Activated CD4-positive, alpha-beta T cell treated with anti-CD3 and anti-CD28 coated beads, Interleukin-2, amount 10 ng/mL, durations not matched to agents 24 days and 14 days (primary cell): ENCODE results near the gene RBFOX2. TPM values are rescaled to one million over a fixed set of nuclear protein-coding genes. Genes with fewer than 3 reads are reported as not detected.

Source experiments
- DNase-seq: peaks from one replicate; pipeline ENCODE4 v3.0.0; 2022
- H3K27ac Mint-ChIP-seq: one replicate; pipeline ENCODE4 v1.8.0; 2022; ENCODE audit warnings: mild to moderate bottlenecking, mixed read lengths
- H3K27me3 Mint-ChIP-seq: one replicate; pipeline ENCODE4 v1.8.0; 2022; ENCODE audit warnings: mixed read lengths
- H3K36me3 Mint-ChIP-seq: one replicate; pipeline ENCODE4 v1.8.0; 2022; ENCODE audit warnings: low read depth, mild to moderate bottlenecking, mixed read lengths
- H3K4me1 Mint-ChIP-seq: one replicate; pipeline ENCODE4 v1.8.0; 2021; ENCODE audit warnings: mixed read lengths
- H3K4me3 Mint-ChIP-seq: one replicate; pipeline ENCODE4 v1.8.0; 2022; ENCODE audit warnings: mild to moderate bottlenecking, moderate library complexity, mixed read lengths
- H3K9me3 Mint-ChIP-seq: one replicate; pipeline ENCODE4 v1.8.0; 2021; ENCODE audit warnings: mixed read lengths
- intact Hi-C: fragments of 100-400 bp; cut with micrococcal nuclease; formaldehyde crosslinking; loops from one replicate; pipeline ENCODE4 v1.15.1; 2023
- total RNA-seq: library from RNA; stranded (reverse); gene quantifications from 2 replicates; pipeline ENCODE4 v1.2.3, GENCODE V29; 2022

The RBFOX2 gene
- total RNA-seq, 1 donor from 2014 or later = 3.9 TPM

DNA sequence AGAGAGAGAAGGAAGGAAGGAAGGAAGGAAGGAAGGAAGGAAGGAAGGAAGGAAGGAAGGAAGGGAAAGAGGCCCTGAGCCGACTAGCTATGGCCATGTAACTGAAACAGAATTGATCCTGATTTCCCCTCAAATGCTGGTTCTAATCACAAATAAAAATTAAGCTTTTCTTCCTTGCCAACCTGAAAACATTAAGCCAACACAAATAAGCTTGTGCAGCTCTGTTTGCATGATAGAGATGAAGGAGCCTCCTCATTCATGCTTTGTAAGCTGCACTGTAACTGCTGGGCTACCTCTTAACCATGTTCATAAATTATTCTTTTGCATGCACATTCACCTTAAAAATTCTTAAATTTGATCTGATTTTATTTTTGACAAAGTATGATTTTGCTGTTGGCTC, 338.6 kb downstream of the RBFOX2 start:
- no peaks in the 10 kb centered on the region for H3K9me3 Mint-ChIP-seq
- no peak for DNase-seq
- peaks cover 5% of the 10 kb centered on the region for H3K27me3 Mint-ChIP-seq
- H3K36me3 Mint-ChIP-seq = no peaks in the 10 kb centered on the region
- intact Hi-C loops = no loop called here
- H3K27ac Mint-ChIP-seq = no peak overlapping the region
- H3K4me1 Mint-ChIP-seq = no peaks in the 10 kb centered on the region
- no peak overlapping the region for H3K4me3 Mint-ChIP-seq

DNA sequence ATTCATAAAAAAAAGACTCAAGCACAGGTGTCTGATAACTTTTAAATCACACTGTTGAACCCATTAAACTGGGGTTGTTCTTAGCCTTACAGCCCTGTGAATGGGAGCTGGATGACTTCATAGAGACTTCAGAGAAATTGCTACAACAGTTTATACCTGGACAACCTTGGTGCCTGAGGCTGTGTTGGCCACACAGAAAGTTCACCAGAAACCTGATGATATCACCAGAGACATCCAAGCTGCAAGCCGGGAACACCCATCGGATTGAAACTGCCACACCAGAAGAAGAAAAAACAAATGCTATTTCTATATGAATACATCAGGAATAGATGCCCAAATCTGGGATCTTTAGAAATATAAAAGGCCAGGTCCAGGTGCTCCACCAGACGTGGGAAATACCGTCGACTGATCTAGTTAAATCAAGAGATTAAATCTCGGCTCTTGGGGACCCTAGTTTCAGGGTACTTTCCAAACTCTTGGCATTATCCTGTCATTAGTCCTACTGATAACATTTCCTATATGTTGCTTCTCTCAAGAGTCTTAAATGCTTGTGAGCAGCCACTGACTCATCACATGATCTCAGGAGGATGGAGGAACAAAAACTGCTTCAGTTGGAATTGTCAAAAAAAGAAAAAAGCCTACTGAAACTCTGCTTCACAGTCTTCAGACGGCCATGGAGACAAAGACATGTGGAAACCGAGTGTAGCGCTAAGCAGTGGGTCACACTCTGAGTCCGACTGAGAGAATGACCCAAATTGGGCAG, 339.5 kb downstream of the RBFOX2 start:
- no peak for DNase-seq
- Mint-ChIP-seq H3K4me1 (no peaks in the 10 kb centered on the region), H3K36me3 (no peaks in the 10 kb centered on the region), H3K27me3 (peaks cover 5% of the 10 kb centered on the region), H3K4me3 (no peak overlapping the region), H3K9me3 (no peaks in the 10 kb centered on the region), H3K27ac (no peak overlapping the region)
- intact Hi-C loops = no loop called here

Other genes starting within 250 kb of the RBFOX2 start
- 42.2 and 44.8 TPM in 2 replicates for gene APOL3, start 131.9 kb upstream of the RBFOX2 start, total RNA-seq
- 0.17 TPM in 1 of 2 replicates, not detected in the other for gene APOL4, start 173.0 kb upstream of the RBFOX2 start, total RNA-seq
- 52.0 and 58.6 TPM in 2 replicates for gene APOL2, start 210.7 kb upstream of the RBFOX2 start, total RNA-seq
- 36.2 and 37.3 TPM in 2 replicates for gene APOL1, start 224.3 kb upstream of the RBFOX2 start, total RNA-seq